Measurements from ENCODE around the gene TMTC4. TPM values are rescaled to one million over a fixed set of nuclear protein-coding genes. Genes with fewer than 3 reads are reported as not detected.

Gene TMTC4
- total RNA-seq, 1 donor from 2014 or later: 6.2 TPM

DNA sequence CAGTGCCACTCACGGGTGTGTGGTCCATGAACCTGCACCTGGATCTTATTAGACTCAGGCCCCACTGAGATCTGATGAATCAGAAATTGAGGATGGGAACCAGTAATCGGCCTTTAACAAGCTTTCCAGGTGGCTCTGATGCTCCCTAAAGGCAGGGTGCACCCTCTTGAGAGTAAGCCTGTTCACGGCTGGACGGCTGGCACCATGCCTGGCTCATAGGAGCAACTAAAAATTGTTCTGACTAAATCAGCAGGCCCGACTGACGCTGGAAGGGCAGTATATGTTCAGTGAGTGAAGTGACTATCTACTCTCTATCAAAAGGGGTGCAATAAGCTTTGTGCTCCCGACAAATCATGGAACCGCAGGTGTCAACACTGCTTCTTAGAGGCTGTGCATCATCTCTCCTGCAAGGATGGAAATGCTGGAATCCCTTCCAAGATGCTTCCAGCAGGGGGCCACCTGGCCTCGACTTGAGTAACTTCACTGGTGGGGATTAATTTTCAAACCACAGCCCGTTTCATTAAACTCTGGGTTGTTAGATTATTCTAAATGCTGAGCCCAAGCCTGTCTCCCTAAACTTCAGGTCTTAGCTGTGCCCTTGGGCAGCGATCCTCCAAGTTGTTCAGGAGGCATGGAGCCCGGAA is 28.4 kb downstream of the TMTC4 start:
- Histone ChIP-seq H3K4me3 (no peak overlapping the region), H3K9me3 (replicated peaks) (no peaks in the 10 kb centered on the region), H3K27me3 (ENCODE audit: low read depth) (no peaks in the 10 kb centered on the region), H3K4me1 (no peaks in the 10 kb centered on the region), H3K27ac (replicated peaks) (no peak overlapping the region), H3K36me3 (peaks cover 15% of the 10 kb centered on the region)
- no peak for DNase-seq
- intact Hi-C loops (cut with micrococcal nuclease): no loop called here
- TF ChIP-seq, protein P1, sequence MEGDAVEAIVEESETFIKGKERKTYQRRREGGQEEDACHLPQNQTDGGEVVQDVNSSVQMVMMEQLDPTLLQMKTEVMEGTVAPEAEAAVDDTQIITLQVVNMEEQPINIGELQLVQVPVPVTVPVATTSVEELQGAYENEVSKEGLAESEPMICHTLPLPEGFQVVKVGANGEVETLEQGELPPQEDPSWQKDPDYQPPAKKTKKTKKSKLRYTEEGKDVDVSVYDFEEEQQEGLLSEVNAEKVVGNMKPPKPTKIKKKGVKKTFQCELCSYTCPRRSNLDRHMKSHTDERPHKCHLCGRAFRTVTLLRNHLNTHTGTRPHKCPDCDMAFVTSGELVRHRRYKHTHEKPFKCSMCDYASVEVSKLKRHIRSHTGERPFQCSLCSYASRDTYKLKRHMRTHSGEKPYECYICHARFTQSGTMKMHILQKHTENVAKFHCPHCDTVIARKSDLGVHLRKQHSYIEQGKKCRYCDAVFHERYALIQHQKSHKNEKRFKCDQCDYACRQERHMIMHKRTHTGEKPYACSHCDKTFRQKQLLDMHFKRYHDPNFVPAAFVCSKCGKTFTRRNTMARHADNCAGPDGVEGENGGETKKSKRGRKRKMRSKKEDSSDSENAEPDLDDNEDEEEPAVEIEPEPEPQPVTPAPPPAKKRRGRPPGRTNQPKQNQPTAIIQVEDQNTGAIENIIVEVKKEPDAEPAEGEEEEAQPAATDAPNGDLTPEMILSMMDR (IDR thresholded peaks at IDR 0.05; ENCODE audit: borderline replicate concordance): peak; percentile 39

DNA sequence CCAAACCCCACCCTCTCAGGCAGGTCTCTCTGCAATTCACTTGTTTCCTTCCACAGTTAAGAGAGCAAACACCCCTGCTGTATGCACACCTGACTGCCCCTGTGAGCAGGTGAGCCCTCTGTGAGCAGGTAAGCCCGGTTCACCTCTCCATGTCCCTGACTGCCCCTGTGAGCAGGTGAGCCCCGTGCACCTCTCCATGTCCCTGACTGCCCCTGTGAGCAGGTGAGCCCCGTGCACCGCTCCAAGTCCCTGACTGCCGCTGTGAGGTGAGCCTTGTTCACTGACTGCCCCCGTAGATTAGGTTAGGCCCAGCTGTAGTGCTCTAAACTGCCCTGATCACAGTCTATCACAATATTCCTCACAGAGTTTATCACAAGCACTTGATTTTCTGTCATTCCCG is 29.2 kb downstream of the TMTC4 start:
- Histone ChIP-seq H3K4me3 (no peak overlapping the region), H3K4me1 (no peaks in the 10 kb centered on the region), H3K27me3 (ENCODE audit: low read depth) (no peaks in the 10 kb centered on the region), H3K27ac (replicated peaks) (no peak overlapping the region), H3K36me3 (peaks cover 20% of the 10 kb centered on the region), H3K9me3 (replicated peaks) (no peaks in the 10 kb centered on the region)
- TF ChIP-seq, protein P1 (IDR thresholded peaks at IDR 0.05; ENCODE audit: borderline replicate concordance): no peak
- DNase-seq: no peak
- intact Hi-C loops (cut with micrococcal nuclease): no loop called here

DNA sequence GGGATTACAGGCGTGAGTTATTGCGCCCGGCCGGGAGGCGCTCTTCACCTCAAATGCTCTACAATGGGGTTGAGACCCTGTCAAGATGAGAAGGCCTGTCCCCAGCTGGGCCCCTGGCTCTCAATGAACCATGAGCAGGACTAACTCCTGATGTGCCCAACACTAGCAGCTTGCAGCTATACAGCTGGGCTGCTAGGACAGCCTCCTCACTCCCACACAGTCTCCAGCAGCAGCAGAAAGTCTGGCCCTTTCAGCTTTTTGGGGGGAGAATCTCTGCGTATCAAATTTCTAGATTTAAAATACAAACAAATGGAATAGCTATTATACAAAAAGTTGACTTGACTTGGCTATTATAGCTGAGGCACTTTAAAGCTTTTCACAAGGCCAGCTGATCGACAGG is 30.2 kb downstream of the TMTC4 start:
- intact Hi-C loops (cut with micrococcal nuclease): no loop called here
- no peaks in the 10 kb centered on the region for H3K4me1 ChIP-seq
- no peak overlapping the region for H3K27ac ChIP-seq (replicated peaks)
- TF ChIP-seq, protein P1 (IDR thresholded peaks at IDR 0.05; ENCODE audit: borderline replicate concordance): no peak
- H3K27me3 ChIP-seq (ENCODE audit: low read depth): no peaks in the 10 kb centered on the region
- no peak for DNase-seq
- no peaks in the 10 kb centered on the region for H3K9me3 ChIP-seq (replicated peaks)
- H3K36me3 ChIP-seq: peaks cover 20% of the 10 kb centered on the region
- H3K4me3 ChIP-seq: no peak overlapping the region

DNA sequence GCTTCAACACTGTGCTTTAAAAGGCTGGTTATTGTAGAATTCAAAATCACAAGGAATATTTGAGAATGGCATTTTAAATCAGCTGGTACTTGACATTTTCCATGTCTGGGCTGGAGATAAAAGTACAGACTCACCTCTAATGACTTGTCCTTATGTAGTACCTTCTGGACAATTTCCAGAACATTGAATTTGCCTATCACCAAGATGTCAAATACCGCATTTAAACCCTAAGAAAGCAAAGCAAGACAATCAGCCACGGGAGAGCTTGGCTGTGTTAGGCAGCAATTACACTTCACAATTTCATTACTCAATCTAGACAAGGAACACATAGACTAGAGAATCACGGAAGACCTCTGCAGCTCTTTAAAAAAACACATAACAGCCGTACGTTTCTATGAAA is 36.8 kb downstream of the TMTC4 start:
- Histone ChIP-seq H3K4me3 (no peak overlapping the region), H3K27me3 (ENCODE audit: low read depth) (no peaks in the 10 kb centered on the region), H3K36me3 (peaks cover 69% of the 10 kb centered on the region), H3K9me3 (replicated peaks) (no peaks in the 10 kb centered on the region), H3K27ac (replicated peaks) (no peak overlapping the region), H3K4me1 (peaks cover 13% of the 10 kb centered on the region)
- intact Hi-C loops (cut with micrococcal nuclease): no loop called here
- DNase-seq: no peak
- TF ChIP-seq, protein P1 (IDR thresholded peaks at IDR 0.05; ENCODE audit: borderline replicate concordance): no peak

DNA sequence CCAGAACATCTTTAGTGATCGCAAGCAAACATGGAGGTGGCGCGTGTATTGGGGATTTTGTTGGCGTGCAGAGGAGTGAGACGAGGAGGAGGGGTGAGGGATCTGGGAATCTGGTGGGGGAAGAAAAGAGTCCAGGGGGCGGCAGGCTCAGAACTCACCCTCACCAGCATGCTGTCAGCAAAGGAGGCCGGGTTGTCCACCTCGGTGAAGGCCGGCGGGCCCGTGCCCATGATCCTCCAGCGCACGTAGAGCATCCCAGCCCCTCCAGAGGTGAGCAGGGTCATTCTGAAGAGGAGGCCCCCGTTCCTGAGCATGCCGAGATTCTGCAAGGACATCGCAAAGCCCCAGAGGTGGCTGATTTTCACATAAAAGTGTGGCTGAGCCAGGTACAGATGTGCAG is 37.2 kb downstream of the TMTC4 start:
- intact Hi-C loops (cut with micrococcal nuclease): no loop called here
- Histone ChIP-seq H3K4me1 (peaks cover 13% of the 10 kb centered on the region), H3K9me3 (replicated peaks) (no peaks in the 10 kb centered on the region), H3K27me3 (ENCODE audit: low read depth) (no peaks in the 10 kb centered on the region), H3K27ac (replicated peaks) (no peak overlapping the region), H3K4me3 (no peak overlapping the region), H3K36me3 (peaks cover 66% of the 10 kb centered on the region)
- no peak for DNase-seq
- TF ChIP-seq, protein P1 (IDR thresholded peaks at IDR 0.05; ENCODE audit: borderline replicate concordance): no peak

Measured in left ventricle myocardium inferior (tissue), 1 donor.